DOHH2 (cell line): ENCODE measurements around the gene CERS3.

Experiments used
- H3F3A ChIP-seq: fragments of 200-600 bp; sonication (generic), shearing (Covaris generic); 2 replicates; pipeline ENCODE4 v1.6.0; 2016; ENCODE audit warnings: antibody characterized with exemption, mild to moderate bottlenecking; ENCODE audit not compliant: control insufficient read depth, insufficient read depth
- H3K27ac ChIP-seq: fragments of 200-600 bp; sonication (generic); 2 replicates; pipeline ENCODE4 v1.5.1; 2014; ENCODE audit warnings: low read depth, mild to moderate bottlenecking, low read length, moderate library complexity
- H3K27me3 ChIP-seq: fragments of 200-600 bp; sonication (generic); 2 replicates; pipeline ENCODE4 v1.6.1; 2014; ENCODE audit warnings: mild to moderate bottlenecking, low read length, mixed read lengths; ENCODE audit not compliant: control insufficient read depth
- H3K36me3 ChIP-seq: fragments of 200-600 bp; sonication (generic); 2 replicates; pipeline ENCODE4 v1.6.1; 2014; ENCODE audit warnings: mild to moderate bottlenecking, low read length, moderate library complexity, mixed read lengths; ENCODE audit not compliant: control insufficient read depth
- H3K4me1 ChIP-seq: fragments of 200-600 bp; sonication (generic); 2 replicates; pipeline ENCODE4 v1.6.1; 2014; ENCODE audit warnings: mild to moderate bottlenecking, low read length, mixed read lengths; ENCODE audit not compliant: control insufficient read depth
- H3K4me2 ChIP-seq: fragments of 200-600 bp; sonication (generic); 2 replicates; pipeline ENCODE4 v1.6.0; 2014; ENCODE audit warnings: mild to moderate bottlenecking, low read length, moderate library complexity
- H3K4me3 ChIP-seq: fragments of 200-600 bp; sonication (generic); 2 replicates; pipeline ENCODE4 v1.5.1; 2014; ENCODE audit warnings: mild to moderate bottlenecking, low read length, mixed read lengths
- H3K79me2 ChIP-seq: fragments of 200-600 bp; sonication (generic); 2 replicates; pipeline ENCODE4 v1.6.1; 2014; ENCODE audit warnings: mild to moderate bottlenecking, low read length, mixed read lengths; ENCODE audit not compliant: control insufficient read depth
- H3K9me2 ChIP-seq: fragments of 200-600 bp; sonication (generic); replicated peaks from 2 replicates; pipeline ENCODE4 v1.6.1; 2014; ENCODE audit warnings: mild to moderate bottlenecking, low read length, mixed read lengths; ENCODE audit not compliant: control insufficient read depth
- H3K9me3 ChIP-seq: fragments of 200-600 bp; sonication (generic); 2 replicates; pipeline ENCODE4 v1.6.1; 2014; ENCODE audit warnings: antibody characterized with exemption, low read length, mixed read lengths; ENCODE audit not compliant: control insufficient read depth, insufficient read depth
- H4K20me1 ChIP-seq: fragments of 200-600 bp; sonication (generic); 2 replicates; pipeline ENCODE4 v1.6.0; 2014; ENCODE audit warnings: low read depth, mild to moderate bottlenecking, antibody characterized with exemption, low read length, moderate library complexity; ENCODE audit not compliant: control insufficient read depth, insufficient read depth
- CTCF ChIP-seq: fragments of 200-600 bp; sonication (generic); IDR thresholded peaks from one replicate; pipeline ENCODE4 v1.5.1; 2014; ENCODE audit warnings: antibody characterized with exemption, mild to moderate bottlenecking, low read depth, low read length; ENCODE audit not compliant: poor library complexity, severe bottlenecking
- EZH2phosphoT487 ChIP-seq: fragments of 200-600 bp; sonication (generic); IDR thresholded peaks from 2 replicates; pipeline ENCODE4 v1.6.1; 2017; ENCODE audit warnings: borderline replicate concordance, mild to moderate bottlenecking, antibody characterized with exemption, low read length, moderate library complexity, mixed read lengths

The CERS3 gene

GRCh38 chr15:100472736-100473135, 56.0 kb downstream of the CERS3 start:
- no peaks in the 10 kb centered on the region for H3K36me3 ChIP-seq
- H4K20me1 ChIP-seq = no peaks in the 10 kb centered on the region
- no peaks in the 10 kb centered on the region for H3F3A ChIP-seq
- no peak overlapping the region for H3K4me3 ChIP-seq
- H3K27me3 ChIP-seq = no peaks in the 10 kb centered on the region
- no peak overlapping the region for H3K4me2 ChIP-seq
- no peaks in the 10 kb centered on the region for H3K4me1 ChIP-seq
- H3K9me2 ChIP-seq = no peaks in the 10 kb centered on the region
- H3K27ac ChIP-seq = no peak overlapping the region
- TF ChIP-seq CTCF (no peak), EZH2phosphoT487 (no peak)
- no peaks in the 10 kb centered on the region for H3K79me2 ChIP-seq
- peaks cover 6% of the 10 kb centered on the region; the same call in 1 of the 2 replicates for H3K9me3 ChIP-seq

DNA sequence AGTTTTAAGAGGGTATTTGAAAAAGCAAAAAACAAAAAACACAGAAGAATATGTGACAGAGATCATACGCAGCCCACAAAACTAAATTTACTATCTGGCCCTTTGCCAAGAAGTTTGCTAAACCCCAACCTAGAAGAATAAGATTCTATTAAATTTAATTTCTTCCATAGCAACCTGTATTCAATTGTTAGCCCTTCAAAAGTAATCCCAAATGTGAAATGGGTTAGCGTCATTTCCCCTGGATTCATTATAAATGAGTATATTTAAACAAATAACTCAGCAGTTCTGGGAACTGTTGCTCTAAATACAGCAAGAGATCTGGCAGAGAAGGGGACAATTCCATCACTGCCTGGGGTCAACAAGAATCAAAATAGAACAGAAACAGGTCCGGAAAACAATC, 56.8 kb downstream of the CERS3 start:
- Histone ChIP-seq H3K79me2 (no peaks in the 10 kb centered on the region), H3K27me3 (no peaks in the 10 kb centered on the region), H4K20me1 (no peaks in the 10 kb centered on the region), H3K4me3 (no peak overlapping the region), H3K4me1 (no peaks in the 10 kb centered on the region), H3K9me2 (no peaks in the 10 kb centered on the region), H3K9me3 (no peaks in the 10 kb centered on the region; the same call in 1 of the 2 replicates), H3K4me2 (no peak overlapping the region), H3F3A (no peaks in the 10 kb centered on the region), H3K27ac (no peak overlapping the region), H3K36me3 (no peaks in the 10 kb centered on the region)
- TF ChIP-seq CTCF (no peak), EZH2phosphoT487 (no peak)

- no peaks in the 10 kb centered on the region for H3K79me2 ChIP-seq
- no peak overlapping the region for H3K4me2 ChIP-seq
- peaks cover 11% of the 10 kb centered on the region for H3K4me1 ChIP-seq
- TF ChIP-seq EZH2phosphoT487 (no peak), CTCF (no peak)
- no peaks in the 10 kb centered on the region for H3K27me3 ChIP-seq
- H3K27ac ChIP-seq = no peak overlapping the region
- H3F3A ChIP-seq = no peaks in the 10 kb centered on the region
- H3K4me3 ChIP-seq = no peak overlapping the region
- H3K36me3 ChIP-seq = no peaks in the 10 kb centered on the region
- no peaks in the 10 kb centered on the region for H4K20me1 ChIP-seq
- H3K9me3 ChIP-seq = no peaks in the 10 kb centered on the region
- H3K9me2 ChIP-seq = no peaks in the 10 kb centered on the region
Measured at GRCh38 chr15:100468285-100468684, 60.5 kb downstream of the CERS3 start.

GRCh38 chr15:100466073-100466472, 62.7 kb downstream of the CERS3 start:
- TF ChIP-seq EZH2phosphoT487 (no peak), CTCF (no peak)
- H3K4me2 ChIP-seq = no peak overlapping the region
- no peaks in the 10 kb centered on the region for H3K9me2 ChIP-seq
- H3K79me2 ChIP-seq = no peaks in the 10 kb centered on the region
- no peak overlapping the region for H3K4me3 ChIP-seq
- no peak overlapping the region for H3K27ac ChIP-seq
- H3K9me3 ChIP-seq = no peaks in the 10 kb centered on the region
- H3K4me1 ChIP-seq = peaks cover 11% of the 10 kb centered on the region
- no peaks in the 10 kb centered on the region for H3K27me3 ChIP-seq
- no peaks in the 10 kb centered on the region for H3F3A ChIP-seq
- no peaks in the 10 kb centered on the region for H3K36me3 ChIP-seq
- no peaks in the 10 kb centered on the region for H4K20me1 ChIP-seq
